HG03342 (cell line): ENCODE data around the gene HSF2.
"Not testable (repeated sequence)": the region's sequence is repeated elsewhere in the genome, so short reads cannot be mapped to it uniquely, and the experiment has no call there.

Source experiments
- ATAC-seq: cut with Tn5 transposase; IDR thresholded peaks from one replicate; pipeline ENCODE4 v1.9.1; 2021; ENCODE audit warnings: mild to moderate bottlenecking, moderate library complexity; ENCODE audit not compliant: unreplicated experiment

Gene HSF2

DNA sequence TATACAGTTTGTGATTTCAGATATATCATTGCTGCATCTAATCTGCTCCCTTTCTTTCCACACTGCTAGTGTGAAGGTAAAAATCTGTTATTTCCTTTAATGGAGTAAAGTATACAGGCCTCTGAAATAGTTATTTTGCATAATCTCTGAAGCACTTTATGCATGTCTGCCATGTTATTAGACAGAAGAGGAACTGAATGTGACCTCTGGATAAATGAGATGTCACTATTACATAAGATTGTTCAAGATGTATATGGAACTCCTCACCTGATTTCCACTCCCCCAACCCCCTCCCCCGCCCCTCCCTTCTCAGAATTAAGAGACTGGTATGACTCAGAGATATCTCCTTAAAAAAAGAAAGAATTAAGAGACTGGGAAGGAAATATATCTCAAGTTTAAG is 45.8 kb downstream of the HSF2 start:
- no peak for ATAC-seq

DNA sequence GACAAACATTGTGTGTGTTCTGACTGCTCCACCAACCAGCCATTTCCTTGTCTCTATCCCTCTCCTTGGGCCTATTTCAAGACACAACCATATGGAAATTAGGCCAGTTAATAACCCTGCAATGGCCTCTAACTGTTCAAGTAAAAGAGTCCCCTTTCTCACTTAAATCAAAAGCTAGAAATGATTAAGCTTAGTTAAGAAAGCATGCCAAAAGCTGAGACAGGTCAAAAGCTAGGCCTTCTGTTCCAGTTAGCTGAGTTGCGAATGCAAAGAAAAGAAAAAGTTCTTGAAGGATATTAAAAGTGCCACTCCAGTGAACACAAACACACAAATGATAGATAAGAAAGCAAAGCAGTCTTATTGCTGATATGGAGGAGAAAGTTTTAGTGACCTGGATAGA is 49.6 kb downstream of the HSF2 start:
- no peak for ATAC-seq

DNA sequence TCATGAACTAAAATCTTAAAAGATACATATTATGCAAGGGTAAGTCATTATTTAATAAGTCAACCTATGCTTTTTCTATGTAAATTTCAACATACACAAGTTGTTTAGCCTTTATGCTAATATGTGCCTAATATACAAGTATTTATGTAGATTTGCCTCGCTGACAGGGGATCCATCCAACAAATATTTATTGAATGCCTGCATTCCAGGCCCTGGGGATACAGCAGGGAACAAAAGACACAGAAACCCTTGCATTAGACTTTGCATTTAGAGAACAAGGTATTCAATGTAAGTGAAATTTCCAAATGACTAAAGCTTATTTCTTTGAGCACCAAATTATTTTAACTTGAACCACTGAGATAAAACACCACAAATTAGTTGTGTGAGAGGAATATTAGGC is 53.1 kb downstream of the HSF2 start:
- no peak for ATAC-seq

DNA sequence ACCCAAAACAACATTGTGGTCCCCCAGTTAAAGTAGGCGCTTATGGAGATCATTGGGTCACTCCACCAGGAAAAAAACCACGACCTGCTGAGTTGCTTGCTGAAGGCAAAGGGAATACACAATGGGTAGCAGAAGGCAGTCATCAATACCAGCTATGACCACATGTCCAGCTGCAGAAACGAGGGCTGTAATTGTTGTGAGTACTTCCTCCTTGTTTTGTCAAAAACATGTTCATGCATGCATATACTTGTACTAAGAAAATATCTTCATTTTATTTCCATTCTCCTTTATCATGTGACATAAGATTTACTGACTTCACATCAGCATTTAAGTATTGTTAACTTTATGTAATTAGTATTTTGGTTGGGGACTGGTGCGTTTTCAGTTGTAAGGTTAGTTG is 55.2 kb downstream of the HSF2 start:
- no peak for ATAC-seq

DNA sequence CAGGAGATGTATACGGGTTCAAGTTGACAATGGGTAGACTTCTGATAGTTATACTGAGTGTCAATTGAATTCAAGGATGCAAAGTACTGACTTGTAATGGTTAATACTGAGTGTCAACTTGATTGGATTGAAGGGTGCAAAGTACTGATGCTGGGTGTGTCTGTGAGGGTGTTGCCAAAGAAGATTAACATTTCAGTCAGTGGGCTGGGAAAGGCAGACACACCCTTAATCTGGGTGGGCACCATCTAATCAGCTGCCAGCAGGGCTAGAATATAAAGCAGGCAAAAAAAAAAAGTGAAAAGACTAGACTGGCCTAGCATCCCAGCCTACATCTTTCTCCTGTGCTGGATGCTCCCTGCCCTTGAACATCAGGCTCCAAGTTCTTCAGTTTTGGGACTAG is 55.7 kb downstream of the HSF2 start:
- not testable (repeated sequence) for ATAC-seq

DNA sequence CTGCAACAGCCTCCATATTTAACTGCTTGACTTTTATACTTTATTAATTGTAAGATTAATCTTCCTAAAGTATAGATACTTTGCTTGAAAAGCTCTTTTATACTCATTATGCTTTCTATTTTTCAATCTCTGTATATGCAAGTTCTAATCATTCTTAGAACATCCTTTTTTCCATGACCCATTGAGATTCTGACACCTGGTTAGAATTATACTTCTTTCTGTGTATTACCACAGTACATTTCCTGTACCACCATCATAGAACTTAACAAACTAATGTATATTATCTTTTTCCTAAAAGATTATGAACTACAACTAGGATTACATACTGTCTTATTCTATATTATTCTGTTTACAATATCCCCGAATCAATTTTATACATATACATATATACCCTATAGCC is 58.6 kb downstream of the HSF2 start:
- ATAC-seq, result no peak

DNA sequence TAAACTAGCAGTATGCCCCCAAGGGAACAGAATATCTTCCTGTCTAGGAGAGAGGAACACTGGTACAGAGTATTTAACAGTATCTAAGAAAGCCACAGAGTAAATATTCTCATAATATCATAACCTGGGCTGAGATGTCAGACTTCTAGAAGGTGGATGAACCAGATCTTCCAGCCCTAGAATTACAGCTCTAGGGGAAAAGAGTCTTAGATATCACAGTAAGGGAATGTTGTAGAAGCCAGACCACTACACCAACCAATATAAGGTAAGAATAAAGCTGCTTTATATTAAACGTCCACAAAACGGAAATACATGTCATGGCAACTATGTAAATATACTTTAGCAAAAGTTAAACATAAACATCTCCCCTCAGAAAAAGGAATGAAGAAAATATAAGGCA is 59.8 kb downstream of the HSF2 start:
- ATAC-seq, result no peak

DNA sequence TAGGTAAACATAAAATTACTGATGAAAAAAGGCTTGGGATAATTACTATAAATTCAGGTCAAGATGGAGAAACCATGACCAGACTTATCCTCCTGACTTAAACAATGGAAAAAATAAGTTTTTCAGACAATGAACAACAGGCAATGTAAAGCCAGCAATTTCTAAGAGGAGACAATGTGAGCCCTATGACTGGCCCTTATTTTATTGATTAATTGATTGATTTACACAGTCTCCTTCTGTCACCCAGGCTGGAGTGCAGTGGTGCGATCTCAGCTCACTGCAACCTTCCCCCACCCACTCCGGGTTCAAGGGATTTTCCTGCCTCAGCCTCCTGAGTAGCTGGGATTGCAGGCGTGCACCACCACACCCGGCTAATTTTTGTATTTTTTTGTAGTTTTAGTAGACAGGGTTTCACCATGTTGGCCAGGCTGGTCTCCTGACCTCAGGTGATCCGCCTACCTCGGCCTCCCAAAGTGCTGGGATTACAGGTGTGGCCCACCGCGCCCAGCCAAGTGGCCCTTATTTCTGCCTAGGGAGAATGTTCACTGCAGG is 60.5 kb downstream of the HSF2 start:
- not testable (repeated sequence) for ATAC-seq

DNA sequence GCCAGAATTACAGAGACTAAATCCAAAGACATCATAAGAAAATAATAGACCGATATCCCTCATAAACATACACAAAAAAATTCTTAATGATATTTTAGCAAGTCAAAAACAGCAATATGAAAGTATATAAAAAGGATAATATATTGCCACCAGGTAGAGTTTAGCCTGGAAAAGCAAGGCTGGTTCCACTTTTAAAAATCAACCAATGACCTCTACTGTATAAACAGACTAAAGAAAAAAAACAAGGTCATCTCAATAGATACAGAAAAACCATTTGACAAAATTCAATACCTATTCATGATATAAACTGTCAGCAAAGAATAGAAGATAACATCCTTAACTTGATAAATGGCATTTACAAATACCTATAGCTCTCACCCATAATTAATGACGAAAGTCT is 62.4 kb downstream of the HSF2 start:
- ATAC-seq, result no peak

DNA sequence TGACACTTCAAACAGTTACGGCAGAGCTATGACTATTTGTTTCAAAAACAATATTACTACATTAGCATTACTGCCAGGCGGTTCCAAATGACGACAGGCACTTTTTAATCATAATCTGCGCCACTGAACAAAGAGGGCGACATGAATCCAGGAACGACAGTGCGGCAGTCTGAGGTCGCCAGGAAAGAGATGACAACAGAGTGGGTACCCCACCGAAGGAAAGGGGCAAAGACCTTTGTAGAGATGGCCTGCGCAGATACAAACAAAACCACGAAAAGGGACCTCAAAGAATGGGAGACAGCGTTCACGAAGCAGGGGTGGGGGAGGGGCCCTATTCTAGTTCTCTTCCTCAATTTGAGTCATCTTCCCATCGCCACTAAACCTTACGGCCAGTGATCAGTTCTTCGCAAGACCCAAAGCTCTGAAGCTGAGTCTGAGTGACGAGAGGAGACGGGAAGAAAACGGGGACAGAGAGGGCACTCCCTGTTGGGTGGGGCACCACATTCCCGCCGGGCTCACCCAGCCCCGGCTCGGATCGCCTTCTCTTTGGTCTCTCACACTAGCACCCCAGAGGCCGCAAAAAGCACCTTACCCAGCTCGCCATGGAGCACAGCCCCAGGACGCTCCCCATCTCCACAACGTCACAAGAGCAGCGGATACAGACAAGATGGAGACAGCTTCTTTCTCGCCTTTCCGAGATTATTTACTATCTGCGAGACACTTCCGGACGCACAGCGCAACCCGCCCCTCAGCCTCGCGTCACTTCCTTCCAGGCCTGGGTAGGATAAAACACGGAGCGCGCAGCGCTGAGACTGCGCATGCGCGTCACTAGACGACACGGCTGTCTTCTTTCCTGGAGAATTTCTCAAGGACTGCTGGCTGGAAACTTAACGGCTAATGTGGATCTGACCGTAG is 71.9 kb downstream of the HSF2 start, which contains the start of gene SERINC1:
SERINC1 (minus strand) TSS at position 701 of the 915 bp plus-strand sequence; CDS start at position 631, 70 bp downstream.
- peak; percentile 98 for ATAC-seq

DNA sequence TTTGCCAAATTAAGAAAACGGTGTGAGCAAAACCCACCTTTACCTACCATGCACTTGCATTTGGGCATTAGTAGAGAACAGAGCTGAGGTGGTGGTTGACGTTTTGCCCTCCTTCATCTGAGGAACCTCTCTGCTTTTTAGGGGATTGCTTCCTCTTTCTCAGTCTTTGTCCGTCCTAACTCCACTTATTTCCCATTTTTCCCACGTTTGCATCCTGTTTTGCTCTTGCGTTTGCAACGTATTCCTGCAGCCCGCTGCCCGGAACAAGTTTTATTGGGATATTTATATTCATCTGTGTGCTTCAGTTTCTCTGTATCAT is 72.5 kb downstream of the HSF2 start:
- ATAC-seq, result peak; percentile 56

DNA sequence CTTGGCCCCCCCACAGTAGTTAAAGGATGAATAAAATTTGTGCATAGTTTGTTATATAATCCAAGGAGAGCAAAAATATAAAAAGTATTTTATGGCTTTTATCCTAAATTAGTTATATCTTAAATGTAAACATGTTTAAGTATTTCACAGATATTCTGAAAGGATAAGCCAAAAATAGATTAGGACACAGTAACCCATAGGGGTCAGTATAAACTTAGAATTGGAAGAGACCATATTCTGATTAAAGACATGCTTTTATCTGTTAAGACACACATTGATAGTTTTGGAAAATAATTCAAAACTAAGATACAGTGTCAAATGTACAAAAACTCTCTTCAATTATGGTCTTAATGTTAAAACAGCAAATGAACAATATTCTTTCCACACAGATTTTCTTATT is 76.7 kb downstream of the HSF2 start:
- no peak for ATAC-seq

DNA sequence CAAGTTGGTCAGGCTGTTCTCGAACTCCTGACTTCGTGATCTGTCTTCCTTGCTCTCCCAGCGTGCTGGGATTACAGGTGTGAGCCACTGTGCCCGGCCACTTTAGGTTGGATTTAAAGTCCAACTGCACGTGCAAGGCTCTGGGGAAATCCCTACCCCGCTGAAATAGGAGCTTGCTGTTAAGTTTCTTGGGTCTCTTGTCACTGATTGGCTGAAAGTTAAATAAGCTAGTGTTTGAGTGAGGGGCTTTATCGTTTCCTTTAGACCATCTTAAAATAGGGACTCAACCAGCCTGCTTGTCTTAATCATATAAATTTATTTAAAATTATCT is 83.3 kb downstream of the HSF2 start:
- no peak for ATAC-seq
